GDM1 (cell line): Measurements from ENCODE around the gene SLC25A5.

Experiments
- DNase-seq: peaks from one replicate; lab custom pipeline; 2025; lab: John Stamatoyannopoulos, UW

SLC25A5 gene

DNA sequence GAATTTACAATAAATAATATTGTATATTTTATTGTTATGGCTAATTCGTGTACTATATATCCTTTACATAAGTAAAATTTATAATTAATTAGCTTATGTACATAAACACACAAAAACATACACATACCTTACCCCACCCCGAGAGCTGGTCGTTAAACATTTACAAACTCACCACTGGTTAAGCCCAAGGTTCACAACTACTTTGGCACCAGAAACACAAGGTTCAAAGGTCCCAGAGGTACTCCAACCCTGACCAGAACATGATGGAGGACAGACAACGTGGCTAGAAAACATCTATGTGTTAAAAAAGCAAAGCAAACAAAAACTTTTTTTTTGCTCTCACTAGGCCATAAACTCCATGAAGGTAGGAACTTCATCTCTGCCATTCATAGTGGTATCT lies 37.7 kb downstream of the SLC25A5 start:
- DNase-seq, result no peak

DNA sequence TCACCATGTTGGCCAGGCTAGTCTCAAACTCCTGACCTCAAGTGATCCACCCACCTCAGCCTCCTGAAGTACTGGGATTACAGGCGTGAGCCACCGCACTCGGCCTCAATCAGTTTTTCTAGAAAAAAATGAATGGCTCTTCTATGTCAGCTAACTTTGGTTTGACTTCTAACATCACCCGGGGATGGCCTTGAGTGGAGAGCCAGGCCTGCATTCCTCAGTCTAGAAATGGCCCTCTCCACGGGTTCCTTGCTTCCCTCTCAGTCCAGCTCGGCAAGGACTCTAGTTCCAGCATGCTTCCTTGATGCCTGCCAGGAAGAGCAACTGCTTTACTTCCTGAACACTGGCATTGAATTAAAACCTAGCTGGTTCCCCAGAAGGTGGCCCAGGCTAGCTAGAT lies 39.0 kb downstream of the SLC25A5 start:
- no peak for DNase-seq

DNA sequence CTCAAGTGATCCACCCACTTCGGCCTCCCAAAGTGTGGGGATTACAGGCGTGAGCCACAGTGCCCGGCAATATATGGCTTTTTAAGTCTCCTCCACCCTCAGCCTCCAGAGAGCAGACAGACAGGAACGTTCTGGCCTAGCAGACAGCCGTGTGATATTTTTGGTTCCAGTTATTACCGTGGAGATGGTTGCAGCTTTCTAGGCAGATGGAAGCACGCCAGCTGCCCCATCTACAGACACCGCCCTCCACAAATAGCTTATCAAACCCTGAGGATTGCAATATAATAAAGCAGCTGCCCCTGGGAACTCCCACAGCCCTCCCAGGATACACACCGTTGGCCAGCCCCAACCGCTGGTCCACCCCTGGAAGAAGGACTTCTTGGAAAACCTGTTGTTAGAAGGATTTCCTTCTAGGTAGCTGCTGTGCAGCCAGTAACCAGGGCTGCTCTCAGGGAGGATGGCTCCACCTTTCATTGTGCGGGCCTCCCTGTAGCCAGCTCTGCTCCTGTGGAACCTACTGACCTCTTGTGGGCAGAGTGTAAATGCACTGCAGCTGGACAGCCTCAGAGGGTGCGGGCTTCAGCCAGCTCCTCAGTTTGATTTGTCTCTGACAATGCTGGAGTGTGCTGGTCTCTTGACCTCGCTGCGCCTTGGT lies 44.0 kb downstream of the SLC25A5 start:
- peak; percentile 27 for DNase-seq

DNA sequence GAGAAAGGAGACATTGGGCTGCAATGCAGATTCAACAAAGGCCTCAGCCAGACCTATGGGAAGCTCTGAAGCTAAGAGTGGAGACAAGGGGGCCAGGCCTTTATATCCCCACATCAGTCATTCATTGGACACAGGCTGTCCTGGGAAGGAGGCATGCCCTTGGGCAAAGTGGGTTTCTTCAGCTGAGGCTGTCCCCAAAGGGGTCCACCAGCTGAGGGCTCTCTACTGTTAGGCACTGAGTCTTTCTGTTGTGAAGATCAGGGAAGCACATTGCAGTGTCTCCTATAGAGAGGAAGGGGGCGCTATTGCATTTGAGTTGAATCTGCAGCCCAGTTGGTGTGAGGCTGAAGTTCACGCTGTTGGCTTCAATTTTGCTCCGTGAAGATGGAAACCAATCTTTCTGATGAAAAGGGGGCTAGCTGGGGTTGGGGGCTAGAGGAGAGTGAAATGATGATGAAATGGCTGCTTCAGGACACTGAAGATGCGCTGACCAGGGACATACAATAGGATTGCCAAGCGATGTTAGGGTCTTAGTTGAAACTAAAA lies 48.0 kb downstream of the SLC25A5 start:
- peak; percentile 60 for DNase-seq

DNA sequence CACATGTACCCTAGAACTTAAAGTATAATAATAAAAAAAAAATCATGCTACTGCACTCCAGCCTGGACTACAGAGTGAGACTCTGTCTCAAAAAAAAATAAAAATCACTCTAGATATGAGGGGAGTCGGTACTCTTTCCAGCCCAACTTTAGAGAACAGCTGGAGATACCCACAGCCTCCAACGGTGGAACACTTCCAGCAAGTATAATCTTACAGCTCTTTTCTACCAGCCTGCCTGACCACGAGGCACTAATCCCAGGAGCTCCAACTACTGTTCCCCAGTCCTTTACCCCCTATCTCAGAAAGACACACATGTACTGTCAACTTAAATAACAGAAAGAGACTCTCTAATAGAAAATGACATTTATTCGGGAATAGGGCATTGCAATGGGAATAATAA lies 50.1 kb downstream of the SLC25A5 start:
- DNase-seq, result no peak
